ENCODE measurements around the gene COPB2.

Gene COPB2

GRCh38 chr3:139327861-139328260 is 61.6 kb downstream of the COPB2 start:
- no peak for DNase-seq (ENCODE audit: low spot score)

GRCh38 chr3:139327231-139327630 is 62.2 kb downstream of the COPB2 start:
- DNase-seq (ENCODE audit: low spot score) = no peak

- DNase-seq (ENCODE audit: low spot score) = no peak
Observed at GRCh38 chr3:139326707-139327106, 62.7 kb downstream of the COPB2 start.

- no peak for DNase-seq (ENCODE audit: low spot score)
Observed at GRCh38 chr3:139326131-139326530, 63.3 kb downstream of the COPB2 start.

- DNase-seq (ENCODE audit: low spot score) = no peak
Observed at GRCh38 chr3:139325551-139325950, 63.9 kb downstream of the COPB2 start.

GRCh38 chr3:139324456-139324855 is 65.0 kb downstream of the COPB2 start:
- DNase-seq (ENCODE audit: low spot score) = no peak

- no peak for DNase-seq (ENCODE audit: low spot score)
Observed at GRCh38 chr3:139323146-139323545, 66.3 kb downstream of the COPB2 start.

DNA sequence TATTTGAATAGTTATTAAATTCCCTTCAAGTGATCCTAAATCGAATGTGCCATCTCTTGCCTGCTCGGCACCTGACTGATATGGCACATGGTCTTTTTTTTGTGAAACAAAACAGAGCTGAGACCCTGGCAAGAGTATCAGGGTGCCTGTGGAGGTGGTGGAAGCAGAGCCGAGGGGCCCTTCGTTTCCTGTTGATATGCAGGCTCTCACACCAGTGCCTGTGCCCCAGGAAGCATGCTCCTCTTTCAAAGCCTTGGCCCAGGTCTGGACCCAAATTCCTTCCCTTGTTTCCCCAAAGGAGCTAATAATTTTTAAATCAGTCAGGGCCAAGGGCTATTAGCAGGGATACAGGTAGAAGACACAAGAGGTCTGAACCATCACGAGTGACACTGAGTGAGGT is 67.1 kb downstream of the COPB2 start:
- DNase-seq (ENCODE audit: low spot score) = no peak

DNA sequence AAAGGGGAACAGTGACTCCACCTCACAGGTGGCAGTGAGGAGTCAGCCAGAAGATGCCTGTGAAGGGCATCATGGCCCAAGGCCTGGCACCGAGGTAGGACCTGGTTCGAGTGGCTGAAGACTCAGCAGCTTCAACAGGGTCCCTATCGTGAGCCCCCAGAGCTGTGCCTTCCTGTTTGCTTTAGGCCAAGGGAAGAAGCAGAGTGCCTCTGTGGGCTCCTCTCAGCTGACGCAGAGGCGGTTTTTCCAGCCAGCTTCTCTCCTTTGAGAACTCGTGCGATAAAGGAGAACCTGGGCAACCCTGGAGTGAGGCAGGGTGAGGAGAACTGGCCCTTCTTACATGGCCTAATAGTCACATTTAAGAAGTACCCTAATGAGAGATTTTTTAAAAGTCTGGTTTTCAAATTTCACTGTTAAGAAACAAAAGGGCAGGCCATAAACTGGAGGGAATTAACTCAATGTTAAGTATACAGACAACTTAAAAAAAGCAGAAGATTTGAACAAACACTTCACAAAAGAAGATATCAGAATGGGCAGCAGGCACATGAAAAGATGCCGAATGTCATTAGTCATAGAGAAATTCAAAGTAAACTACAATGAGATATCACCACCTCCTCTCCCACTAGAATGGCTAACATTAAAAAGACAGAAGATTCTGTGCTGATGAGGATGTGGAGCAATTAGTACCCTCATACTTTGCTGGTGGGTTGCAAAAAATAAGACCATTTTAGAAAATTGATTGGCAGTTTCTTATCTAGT is 68.7 kb downstream of the COPB2 start:
- no peak for DNase-seq (ENCODE audit: low spot score)

- no peak for DNase-seq (ENCODE audit: low spot score)
Observed at GRCh38 chr3:139319428-139320402, 69.7 kb downstream of the COPB2 start.

DNA sequence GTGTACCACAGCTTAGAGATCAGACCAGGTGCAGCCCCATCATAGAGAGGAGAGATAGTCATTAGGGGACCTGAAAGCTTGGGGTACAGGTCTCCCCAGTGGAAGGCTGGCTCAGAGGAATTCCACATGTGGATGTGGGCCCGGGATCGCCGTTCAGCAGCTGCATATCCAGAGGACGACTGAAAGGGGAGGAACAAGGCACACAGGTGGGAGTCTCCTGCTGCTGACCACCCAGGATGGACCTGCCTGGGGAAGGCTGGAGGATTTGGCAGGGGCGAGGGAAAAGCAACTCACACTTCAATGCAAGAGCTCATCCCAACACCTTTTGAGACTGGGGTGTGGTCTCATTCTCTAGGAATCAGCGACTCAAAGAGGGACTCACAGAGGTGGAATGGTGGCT is 70.6 kb downstream of the COPB2 start:
- no peak for DNase-seq (ENCODE audit: low spot score)

DNA sequence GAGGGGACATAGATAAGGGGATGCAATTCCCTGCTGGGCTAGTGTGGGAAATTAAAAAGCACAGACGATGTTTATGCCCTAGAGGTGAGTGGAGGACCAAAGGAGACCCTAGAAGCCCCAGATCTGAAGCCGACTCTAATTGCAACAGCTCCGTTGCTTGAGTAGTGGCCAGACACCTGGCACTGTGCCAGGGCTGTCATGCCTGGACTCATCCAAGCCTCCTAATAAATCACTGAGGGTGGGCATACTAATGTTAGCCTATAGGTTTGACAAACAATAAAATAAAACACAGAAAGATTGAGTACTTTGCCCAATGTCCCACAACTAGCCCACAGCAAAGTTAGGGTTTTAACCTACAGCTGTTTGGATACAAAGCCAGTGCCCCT is 71.0 kb downstream of the COPB2 start:
- no peak for DNase-seq (ENCODE audit: low spot score)

DNA sequence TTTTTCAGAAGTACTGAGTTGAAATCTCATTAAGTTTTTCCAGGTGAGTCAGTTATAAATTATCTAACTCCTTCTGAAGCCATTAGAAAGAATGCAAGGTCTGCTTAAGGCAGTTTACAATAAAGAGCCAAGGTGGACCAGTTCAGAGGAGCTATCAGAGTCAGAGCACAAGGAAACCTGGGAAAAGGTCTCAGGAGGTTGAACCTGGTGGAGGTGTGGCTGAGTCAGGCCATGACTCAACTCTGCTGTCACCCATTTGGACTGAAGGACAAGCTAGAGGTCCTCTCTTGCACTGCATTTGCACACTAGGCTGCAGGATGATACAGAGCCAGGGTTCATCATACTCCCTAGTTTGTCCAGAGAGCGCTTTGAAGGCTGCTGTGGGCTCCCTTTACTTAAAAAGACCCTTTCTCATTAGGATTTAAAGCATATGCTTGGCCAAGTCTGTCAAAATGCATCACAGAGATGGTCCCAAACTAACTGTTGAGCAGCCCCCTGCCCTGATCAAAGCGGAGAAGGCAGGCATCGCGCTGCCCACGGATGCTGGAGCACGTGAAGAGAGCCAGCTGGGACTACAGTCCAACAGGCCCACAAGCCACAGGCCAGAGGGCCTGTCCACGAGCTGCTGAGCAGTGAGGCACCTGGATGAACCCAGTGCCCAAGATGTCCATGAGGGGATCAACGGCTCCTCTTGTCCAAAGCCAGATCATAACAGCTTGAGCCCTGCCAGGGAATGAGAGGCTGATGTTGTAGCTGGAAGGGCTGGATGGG is 71.6 kb downstream of the COPB2 start:
- no peak for DNase-seq (ENCODE audit: low spot score)

GRCh38 chr3:139317215-139317614 is 72.2 kb downstream of the COPB2 start:
- no peak for DNase-seq (ENCODE audit: low spot score)

DNA sequence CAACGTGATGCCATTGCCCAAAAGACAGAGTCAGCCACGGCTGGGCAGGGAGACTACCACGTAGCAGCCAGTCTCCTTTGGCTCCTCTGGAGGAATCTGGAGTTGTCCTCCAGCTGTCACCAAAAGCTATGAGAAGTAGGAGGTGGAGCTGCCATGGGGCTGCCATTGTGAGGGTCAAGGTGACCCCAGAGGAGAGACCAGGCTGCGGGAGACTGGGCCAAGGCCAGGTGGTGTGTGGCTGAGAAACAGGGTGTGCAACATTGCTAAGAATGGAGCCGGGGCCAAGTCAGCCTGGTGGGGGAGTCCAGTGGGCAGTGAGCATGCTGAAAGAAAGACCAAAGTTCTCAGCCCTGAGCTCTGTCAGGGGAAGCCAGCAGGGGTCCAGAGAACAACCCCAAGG is 75.5 kb downstream of the COPB2 start:
- DNase-seq (ENCODE audit: low spot score) = no peak

GRCh38 chr3:139312959-139313358 is 76.5 kb downstream of the COPB2 start:
- DNase-seq (ENCODE audit: low spot score) = no peak

GRCh38 chr3:139312416-139312815 is 77.0 kb downstream of the COPB2 start:
- DNase-seq (ENCODE audit: low spot score) = no peak

GRCh38 chr3:139311557-139311956 is 77.9 kb downstream of the COPB2 start:
- DNase-seq (ENCODE audit: low spot score) = no peak

- no peak for DNase-seq (ENCODE audit: low spot score)
Observed at GRCh38 chr3:139310474-139310933, 78.9 kb downstream of the COPB2 start.

GRCh38 chr3:139309880-139310279 is 79.6 kb downstream of the COPB2 start:
- no peak for DNase-seq (ENCODE audit: low spot score)

DNA sequence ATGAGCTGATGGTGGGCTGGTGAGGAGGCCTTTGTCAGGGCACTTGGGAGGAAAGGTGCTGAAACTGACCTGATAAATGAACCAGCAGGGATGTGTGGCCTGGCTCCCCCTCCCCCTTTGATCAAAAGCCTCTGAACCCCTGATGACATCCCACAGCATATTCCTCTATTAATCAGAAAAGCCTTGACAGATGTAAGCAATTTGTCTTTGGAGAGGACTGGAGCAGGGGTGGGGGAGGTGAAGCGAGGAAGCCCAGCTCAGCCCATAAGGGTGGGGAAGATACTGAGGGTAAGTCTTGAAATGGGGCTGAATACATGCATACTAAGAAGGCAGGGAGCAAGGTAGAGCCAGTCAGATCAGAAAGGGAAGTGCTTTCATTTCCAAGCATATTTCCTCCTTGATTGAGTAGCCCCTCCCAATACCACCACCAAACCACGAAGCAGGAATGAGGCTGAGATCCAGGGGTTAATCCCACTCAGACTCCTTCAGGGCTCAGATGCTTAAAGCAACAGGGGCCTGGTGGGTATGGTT is 80.3 kb downstream of the COPB2 start:
- no peak for DNase-seq (ENCODE audit: low spot score)

DNA sequence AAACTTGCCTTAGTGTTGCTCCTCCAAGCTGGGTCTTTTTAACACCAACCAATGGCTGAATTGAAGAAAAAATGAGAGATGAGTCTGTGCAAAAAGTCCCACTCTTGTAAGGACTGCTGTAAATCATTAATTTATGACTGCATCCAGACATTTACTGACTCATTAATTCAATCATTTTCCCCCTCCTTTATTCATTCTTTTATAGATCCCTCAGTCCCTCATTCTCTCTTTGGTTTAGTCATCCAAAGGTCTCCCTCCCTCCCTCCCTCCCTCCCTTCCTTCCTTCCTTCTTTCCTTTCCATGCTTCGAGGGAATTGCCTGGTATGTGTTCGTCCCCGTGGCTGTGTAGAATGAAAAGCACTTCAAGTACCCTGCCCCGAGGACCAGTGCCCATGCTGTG is 80.9 kb downstream of the COPB2 start:
- DNase-seq (ENCODE audit: low spot score) = no peak

Data from hematopoietic multipotent progenitor cell treated with erythropoietin and hydrocortisone succinate and interleukin-3 and kit ligand, for 15 days (in vitro differentiated cells).